HG03558 (cell line): ENCODE measurements around the gene TRPC5OS.

Source experiments
- ATAC-seq: cut with Tn5 transposase; IDR thresholded peaks from one replicate; pipeline ENCODE4 v1.9.1; 2021; ENCODE audit warnings: moderate number of reproducible peaks; ENCODE audit not compliant: unreplicated experiment; ENCODE audit errors: extremely low read depth

The TRPC5OS gene

DNA sequence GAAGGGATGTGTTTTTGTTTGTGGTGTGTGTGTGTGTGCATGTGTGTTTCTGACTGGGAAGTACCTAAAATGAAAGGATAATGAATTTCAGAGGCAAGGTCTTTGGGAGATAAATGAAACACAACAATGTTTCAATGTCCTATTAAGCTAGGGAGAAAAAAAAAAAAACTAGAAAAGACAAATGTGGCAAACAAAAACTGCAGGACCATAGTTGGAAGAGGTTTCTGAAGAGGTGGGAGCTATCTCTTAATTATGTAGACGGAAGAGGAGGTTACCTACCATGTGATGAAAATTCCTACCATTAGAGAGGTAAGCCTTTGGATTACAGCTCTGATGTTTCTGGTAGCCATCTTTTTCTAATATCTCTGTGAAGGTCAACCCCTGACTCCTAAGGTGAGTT is at the start of gene TRPC5OS:
Gene TRPC5OS, plus strand, starts transcription at position 301 of the 400 bp plus-strand sequence. CDS start 25,669 bp downstream, outside the sequence.
- no peak for ATAC-seq

- no peak for ATAC-seq
Measured at GRCh38 chrX:111829345-111829744, 46.6 kb upstream of the TRPC5OS start.

GRCh38 chrX:111830571-111830970 is 45.4 kb upstream of the TRPC5OS start:
- no peak for ATAC-seq

DNA sequence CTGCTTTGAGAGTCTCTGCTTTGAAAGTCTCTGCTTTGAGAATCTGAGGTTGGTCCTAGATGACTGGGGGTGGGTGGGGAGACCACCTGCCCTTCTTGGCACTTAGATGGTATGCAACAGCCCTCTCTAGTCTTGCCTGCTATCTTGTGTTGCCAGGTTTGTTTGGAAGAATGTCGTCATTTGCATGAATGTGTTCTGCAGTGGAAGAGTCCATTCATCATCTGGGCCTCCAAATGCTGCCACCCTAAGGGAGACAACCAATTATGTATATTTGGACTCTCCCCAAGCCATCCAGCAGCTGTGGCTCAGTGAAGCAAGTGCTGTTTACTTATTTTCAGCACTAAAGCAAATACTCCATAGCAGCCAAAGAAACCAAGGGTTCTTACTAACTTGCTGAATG is 44.6 kb upstream of the TRPC5OS start:
- no peak for ATAC-seq

GRCh38 chrX:111837197-111837596 is 38.8 kb upstream of the TRPC5OS start:
- ATAC-seq: no peak

DNA sequence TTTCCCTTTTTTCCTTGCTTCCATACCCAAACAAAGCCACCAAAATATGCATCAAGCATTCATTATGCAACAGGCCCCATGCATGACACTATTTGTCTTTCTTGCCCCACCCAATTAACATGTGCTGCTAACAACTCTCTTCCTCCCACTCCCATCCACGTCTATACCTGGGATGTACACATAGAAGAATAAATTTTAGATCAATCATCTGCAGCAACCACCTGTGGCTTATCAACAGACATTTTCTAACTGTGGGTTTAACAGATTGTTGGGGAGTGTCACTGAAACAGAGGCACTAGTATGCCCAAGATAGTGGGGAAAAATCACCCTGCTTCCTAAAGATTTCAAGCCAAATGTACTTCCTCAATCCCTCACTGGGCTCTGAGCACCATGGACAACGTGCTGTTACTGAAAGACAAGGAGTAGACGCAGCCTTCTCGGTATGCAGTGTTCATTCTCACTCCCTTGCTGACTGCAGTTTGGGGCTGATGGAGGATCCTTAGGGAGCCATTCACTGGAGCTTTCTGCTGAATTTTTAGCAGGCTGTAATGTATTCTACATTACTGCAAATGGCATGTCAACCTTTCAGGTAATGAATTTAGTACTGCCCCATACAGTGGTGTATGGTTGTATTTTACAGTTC is 28.4 kb upstream of the TRPC5OS start:
- ATAC-seq: no peak

- ATAC-seq: no peak
Measured at GRCh38 chrX:111848541-111848940, 27.4 kb upstream of the TRPC5OS start.

- ATAC-seq: no peak
Measured at GRCh38 chrX:111850975-111851374, 25.0 kb upstream of the TRPC5OS start.

DNA sequence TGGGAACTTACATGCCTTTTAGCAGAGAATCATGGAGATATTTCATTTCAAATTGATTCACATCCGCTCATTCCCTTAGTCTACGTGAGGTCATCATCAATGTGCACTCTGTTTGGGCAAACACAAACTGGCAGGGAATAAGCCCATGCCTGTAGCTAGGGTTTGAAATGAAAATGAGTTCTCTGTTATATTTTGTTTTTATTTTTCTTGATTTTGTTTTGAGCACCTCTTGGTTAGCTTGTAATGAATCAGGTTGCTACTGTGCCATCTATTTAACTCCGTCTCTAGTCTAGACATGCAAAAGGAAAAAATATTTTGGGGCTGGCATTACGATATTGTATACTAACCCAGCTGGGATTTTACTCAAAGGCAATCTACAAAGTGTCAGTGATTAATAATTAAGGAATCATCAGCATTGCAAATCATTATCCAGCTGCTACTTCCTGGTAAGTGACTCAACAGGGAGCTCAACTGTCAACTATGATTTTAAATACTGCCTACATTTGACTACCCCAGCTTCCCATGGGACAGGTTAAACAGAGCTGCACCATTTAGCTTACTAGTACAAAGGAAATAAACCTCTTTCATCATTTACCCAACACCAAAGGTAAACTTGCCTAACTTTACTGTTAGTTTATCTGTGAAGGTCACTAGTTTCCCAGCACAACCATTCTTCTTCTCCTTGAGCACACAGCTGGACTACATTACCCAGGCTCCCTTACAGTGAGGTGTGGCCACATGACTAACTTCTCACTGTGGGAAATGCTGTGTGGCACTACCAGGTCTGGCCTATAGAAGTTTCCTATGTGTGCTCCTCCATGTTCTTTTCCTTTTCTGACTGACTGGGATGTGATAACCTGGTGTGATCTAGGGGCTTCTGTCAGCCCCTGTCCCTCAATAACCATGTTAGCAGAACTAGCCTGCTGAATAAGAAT is 21.2 kb upstream of the TRPC5OS start:
- no peak for ATAC-seq

DNA sequence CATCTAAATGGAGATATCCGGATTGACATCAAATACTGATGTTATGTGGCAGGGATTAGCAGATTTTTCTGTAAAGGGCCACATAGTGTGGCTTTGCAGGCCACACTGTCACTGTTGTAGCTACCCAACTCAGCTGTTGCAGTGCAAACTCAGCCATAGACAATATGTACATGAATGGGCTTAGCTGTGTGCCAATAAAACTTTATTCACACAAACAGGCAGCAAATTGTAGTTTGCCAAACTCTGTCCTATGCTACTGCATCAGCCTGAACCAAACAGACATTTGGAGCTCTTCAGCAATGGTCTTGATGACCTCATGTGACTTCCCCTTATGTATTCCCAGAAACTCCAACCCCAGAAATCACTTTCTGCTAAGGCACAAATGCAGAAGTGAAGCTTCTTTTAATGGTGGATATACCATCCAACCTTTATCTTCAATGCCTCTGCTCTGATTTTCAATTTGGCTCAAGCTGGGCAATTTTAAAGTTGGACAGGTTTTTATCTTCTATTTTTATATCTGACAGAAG is 18.4 kb upstream of the TRPC5OS start:
- ATAC-seq: no peak

DNA sequence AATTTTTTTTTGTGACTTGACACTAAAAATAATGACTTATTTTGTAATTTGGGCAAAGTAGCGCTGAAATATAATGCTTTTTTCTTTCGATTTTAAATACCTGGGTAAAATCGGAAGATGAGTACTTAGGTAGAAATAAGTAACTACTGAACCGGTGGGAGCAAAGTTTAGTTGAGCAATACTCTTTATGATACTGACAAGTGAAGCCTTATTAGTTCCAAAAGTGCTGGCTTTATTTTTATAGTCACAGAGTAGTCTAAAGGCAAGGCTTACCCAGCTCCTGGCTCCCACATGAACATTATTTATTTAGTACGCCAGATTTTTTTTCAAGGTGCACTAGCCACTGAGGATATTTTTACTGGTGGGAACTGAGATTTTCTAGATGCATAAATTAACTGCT is 14.4 kb upstream of the TRPC5OS start:
- no peak for ATAC-seq

- no peak for ATAC-seq
Measured at GRCh38 chrX:111867236-111867635, 8.7 kb upstream of the TRPC5OS start.

GRCh38 chrX:111868726-111869638 is 7.0 kb upstream of the TRPC5OS start:
- peak; percentile 47 for ATAC-seq

DNA sequence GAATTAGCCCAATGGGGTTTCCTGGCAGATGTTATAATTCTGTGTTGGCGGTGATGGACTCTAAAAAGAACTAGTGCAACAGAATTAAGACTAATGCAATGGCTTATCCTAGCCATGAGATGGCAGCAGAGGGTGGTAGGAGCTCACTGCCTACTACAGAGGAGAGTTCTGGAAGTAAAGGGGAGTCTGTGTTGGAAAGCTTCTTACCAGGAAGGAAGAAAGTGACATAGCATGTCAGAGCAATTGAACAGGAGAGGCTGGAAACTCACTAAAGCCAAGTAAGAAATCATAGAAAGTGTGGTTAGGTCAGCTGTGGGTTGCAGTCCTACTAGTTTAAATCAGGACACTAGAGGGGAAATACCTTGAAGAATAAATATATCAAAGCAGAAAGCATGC is 6.3 kb upstream of the TRPC5OS start:
- peak; percentile 54 for ATAC-seq

DNA sequence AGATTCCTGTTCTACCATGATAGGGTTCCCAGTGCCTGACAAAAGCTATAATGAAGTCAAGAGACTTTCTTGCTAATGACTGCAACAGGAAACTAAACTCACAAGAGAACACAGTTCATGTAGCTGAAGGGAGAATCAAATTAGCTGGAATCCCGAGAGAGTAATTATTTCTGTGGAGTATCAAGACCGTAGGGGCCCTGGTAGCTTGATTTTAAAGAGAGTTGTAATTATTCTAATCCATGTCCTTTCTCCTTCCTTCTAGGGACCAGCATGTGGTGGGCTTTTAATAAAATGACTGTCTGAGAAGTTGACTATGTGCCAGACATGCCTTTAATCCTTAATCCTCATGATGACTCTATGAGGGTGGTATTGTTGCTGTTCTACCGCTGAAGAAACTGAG is 1.7 kb upstream of the TRPC5OS start:
- no peak for ATAC-seq

- no peak for ATAC-seq
Measured at GRCh38 chrX:111876646-111877045, 665 bp downstream of the TRPC5OS start.

DNA sequence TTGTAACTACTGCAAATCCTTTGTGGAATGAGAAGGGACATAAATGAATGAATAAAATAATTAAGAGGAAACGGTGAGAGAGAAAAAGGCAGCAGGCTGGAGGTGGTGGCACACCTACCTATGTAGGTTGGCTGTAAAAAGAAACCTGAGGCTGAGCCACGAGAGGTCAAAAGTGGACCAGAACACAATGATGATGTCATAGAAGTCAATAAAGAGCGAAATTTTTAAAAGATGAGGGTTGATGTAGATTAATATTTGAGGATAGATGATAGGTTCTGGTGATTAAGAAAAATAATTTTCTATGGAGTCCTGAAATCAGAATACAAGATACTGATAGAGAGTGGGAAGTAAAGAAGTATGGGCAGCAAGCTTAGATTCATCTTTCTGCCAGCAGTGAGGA is 1.7 kb downstream of the TRPC5OS start:
- ATAC-seq: no peak

DNA sequence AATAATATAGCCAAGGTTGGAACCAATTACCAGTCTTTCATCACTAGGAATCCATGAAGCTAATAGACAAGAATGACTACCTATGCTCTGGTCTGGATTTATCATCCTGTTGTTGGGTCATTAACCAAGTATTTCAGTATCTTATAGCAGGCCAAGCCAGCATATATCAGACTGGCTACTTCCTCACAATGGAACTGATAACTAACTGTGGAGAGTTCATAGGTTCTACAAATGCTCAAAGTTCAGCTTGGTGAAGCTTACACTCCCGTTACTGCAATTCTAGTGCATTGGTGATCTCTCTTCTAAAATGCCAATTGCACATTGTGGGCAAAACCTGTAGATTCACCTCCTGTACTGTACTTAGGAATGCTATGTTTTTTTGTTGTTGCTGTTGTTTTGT is 4.8 kb downstream of the TRPC5OS start:
- ATAC-seq: no peak

GRCh38 chrX:111881715-111882114 is 5.7 kb downstream of the TRPC5OS start:
- no peak for ATAC-seq

DNA sequence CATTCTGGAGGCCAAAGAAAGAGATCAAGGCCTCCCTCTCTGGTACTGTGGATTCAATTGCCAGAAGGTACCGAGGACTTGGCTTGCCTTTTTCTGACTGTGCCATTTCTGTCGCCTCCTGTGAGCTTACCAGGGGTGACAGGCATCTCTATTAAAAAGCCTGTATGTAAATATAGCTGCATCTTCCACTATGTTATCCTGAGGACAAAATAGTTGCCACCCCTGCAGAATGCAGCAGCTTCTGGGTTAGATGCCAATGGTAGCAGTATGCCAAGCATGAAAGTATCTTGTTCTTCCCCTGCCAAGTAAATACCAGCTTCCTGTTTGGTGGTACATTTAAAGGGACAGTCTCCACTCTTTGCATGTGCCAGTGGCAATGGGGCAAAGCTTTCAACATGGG is 10.7 kb downstream of the TRPC5OS start:
- no peak for ATAC-seq
